Activated gamma-delta T cell treated with Interleukin-2 at 50 U/mL for 16 hours (primary cell): Measurements from ENCODE around the gene TNFSF9.
"Not testable (repeated sequence)": the region's sequence is repeated elsewhere in the genome, so short reads cannot be mapped to it uniquely, and the experiment has no call there.

Experiments
- DNase-seq: peaks from one replicate; pipeline ENCODE4 v3.0.0-alpha.2; 2020

TNFSF9 gene

GRCh38 chr19:6532244-6532999 lies 1.6 kb downstream of the TNFSF9 start:
- DNase-seq = no peak

- no peak for DNase-seq
Measured at GRCh38 chr19:6533000-6533328, 2.1 kb downstream of the TNFSF9 start.

- DNase-seq = no peak
Measured at GRCh38 chr19:6533746-6534418, 3.1 kb downstream of the TNFSF9 start.

GRCh38 chr19:6534451-6535093 lies 3.7 kb downstream of the TNFSF9 start:
- DNase-seq = no peak

GRCh38 chr19:6535558-6536137 lies 4.8 kb downstream of the TNFSF9 start:
- DNase-seq = no peak

GRCh38 chr19:6539514-6539913 lies 8.7 kb downstream of the TNFSF9 start:
- no peak for DNase-seq

GRCh38 chr19:6540918-6541689 lies 10.3 kb downstream of the TNFSF9 start:
- DNase-seq = no peak

GRCh38 chr19:6543866-6544347 lies 13.1 kb downstream of the TNFSF9 start:
- DNase-seq = no peak

- not testable (repeated sequence) for DNase-seq
Measured at GRCh38 chr19:6550679-6551078, 19.9 kb downstream of the TNFSF9 start.

- no peak for DNase-seq
Measured at GRCh38 chr19:6551091-6551490, 20.3 kb downstream of the TNFSF9 start.

- DNase-seq = peak; percentile 63
Measured at GRCh38 chr19:6551607-6552450, 21.0 kb downstream of the TNFSF9 start.

GRCh38 chr19:6556043-6556449 lies 25.2 kb downstream of the TNFSF9 start:
- no peak for DNase-seq

GRCh38 chr19:6556480-6557195 lies 25.8 kb downstream of the TNFSF9 start:
- DNase-seq = no peak

GRCh38 chr19:6562437-6562836 lies 31.6 kb downstream of the TNFSF9 start:
- DNase-seq = not testable (repeated sequence)

- DNase-seq = no peak
Measured at GRCh38 chr19:6564393-6564792, 33.6 kb downstream of the TNFSF9 start.

GRCh38 chr19:6566727-6567126 lies 35.9 kb downstream of the TNFSF9 start:
- not testable (repeated sequence) for DNase-seq

- no peak for DNase-seq
Measured at GRCh38 chr19:6568010-6568526, 37.2 kb downstream of the TNFSF9 start.

- no peak for DNase-seq
Measured at GRCh38 chr19:6568816-6569215, 38.0 kb downstream of the TNFSF9 start.

GRCh38 chr19:6570764-6571163 lies 39.9 kb downstream of the TNFSF9 start:
- no peak for DNase-seq

- no peak for DNase-seq
Measured at GRCh38 chr19:6571167-6571566, 40.3 kb downstream of the TNFSF9 start.

- DNase-seq = no peak
Measured at GRCh38 chr19:6572217-6572616, 41.4 kb downstream of the TNFSF9 start.
